NCI-H510A (cell line): ENCODE results near the gene DMD.
"Not testable (repeated sequence)": the region's sequence is repeated elsewhere in the genome, so short reads cannot be mapped to it uniquely, and the experiment has no call there.

Source experiments
- DNase-seq: peaks from one replicate; lab custom pipeline; 2025; lab: John Stamatoyannopoulos, UW

The DMD gene

GRCh38 chrX:32016195-32016594 is 1195.2 kb downstream of the DMD start:
- no peak for DNase-seq

GRCh38 chrX:32010948-32011347 is 1200.4 kb downstream of the DMD start:
- DNase-seq = no peak

DNA sequence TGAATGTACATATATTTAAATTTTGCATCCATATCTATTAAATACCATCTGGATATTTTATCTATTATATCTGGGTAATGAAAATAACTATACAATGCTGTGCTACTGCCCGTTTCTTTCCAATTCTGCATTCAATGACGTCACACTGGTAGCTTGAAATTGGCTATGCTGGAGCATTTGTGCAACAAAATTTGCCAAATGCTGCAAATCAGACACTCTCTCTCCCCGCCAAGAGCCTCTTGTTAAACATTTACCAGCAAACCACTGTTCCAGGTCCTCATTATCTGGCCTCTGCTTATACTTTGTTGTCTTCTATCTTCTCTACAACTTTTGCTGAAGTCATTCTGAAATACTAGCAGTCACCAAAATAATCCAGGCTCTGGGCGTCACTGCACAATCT is 1201.1 kb downstream of the DMD start:
- DNase-seq = no peak

GRCh38 chrX:31993637-31994036 is 1217.7 kb downstream of the DMD start:
- no peak for DNase-seq

GRCh38 chrX:31988975-31989374 is 1222.4 kb downstream of the DMD start:
- DNase-seq = no peak

DNA sequence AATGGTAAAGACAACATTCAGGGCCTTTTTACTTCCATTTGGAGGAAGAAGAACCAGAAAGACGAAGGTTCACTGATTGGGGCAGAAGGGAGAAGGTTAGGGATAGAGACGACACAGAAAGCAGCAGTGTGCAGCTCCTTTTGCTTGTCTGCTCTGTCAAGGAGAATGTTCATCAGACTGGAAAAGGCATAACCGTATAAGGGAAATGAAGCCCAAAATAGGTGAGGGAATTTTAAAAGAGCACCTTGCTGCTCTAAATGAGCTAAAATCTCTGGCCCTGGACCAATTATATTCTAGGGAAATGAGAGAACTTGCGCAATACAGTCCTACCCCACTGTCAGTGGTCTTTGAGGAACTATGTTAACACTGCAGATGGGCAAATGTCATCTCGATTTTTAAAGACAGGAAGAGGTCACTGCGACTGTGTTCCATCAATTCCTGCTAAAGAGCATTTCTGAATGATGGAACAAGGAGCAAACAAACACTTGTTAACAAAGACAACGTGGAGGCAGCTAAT is 1229.7 kb downstream of the DMD start:
- DNase-seq = no peak

DNA sequence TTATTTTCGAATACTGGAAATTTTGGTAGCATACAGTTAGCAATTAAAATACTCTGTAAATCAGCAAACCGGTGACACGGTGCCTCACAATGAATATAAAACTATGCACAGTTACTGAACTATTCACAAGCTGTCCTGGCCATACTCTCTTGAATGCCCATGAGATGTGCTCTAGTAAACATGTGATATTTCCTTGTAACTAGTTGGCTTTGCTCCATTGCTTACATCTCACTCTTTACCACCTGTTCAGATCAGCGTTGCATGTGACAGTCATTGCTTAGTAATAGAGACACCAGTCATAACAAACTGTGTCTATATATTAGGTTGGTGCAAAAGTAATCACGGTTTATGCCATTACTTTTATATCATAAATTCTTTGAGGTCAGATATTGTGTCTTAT is 1241.6 kb downstream of the DMD start:
- DNase-seq = no peak

- no peak for DNase-seq
Measured at GRCh38 chrX:31962256-31962655, 1249.1 kb downstream of the DMD start.

DNA sequence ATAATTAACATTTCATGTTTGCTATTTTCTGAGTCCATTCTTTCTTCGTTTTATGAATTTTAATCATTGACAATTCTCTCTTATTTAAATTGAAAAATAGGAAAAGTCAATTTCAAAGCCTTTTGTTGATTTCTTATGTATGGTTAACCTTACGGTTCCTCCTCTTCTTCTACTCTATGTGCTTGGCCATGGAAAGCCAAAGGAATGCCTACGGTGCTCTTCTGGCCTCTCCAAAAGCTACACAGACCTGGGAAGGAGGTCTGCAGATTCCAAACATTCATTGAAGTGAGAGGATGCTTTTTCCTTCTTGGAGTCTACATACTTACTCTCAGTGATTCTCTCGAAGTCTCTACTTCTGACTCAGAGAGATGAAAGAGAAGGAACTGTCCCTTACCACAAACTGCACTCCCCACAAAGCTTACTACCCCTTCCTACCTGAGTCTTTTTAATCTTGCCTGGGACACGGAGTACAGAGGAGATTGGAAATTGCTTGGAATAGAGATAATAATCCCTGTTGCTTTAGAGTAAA is 1276.4 kb downstream of the DMD start:
- no peak for DNase-seq

- DNase-seq = no peak
Measured at GRCh38 chrX:31934015-31934414, 1277.3 kb downstream of the DMD start.

GRCh38 chrX:31932769-31933168 is 1278.6 kb downstream of the DMD start:
- no peak for DNase-seq

GRCh38 chrX:31932320-31932719 is 1279.0 kb downstream of the DMD start:
- DNase-seq = not testable (repeated sequence)

- DNase-seq = no peak
Measured at GRCh38 chrX:31931225-31931624, 1280.1 kb downstream of the DMD start.

GRCh38 chrX:31929366-31929765 is 1282.0 kb downstream of the DMD start:
- DNase-seq = no peak

- DNase-seq = no peak
Measured at GRCh38 chrX:31921236-31921635, 1290.1 kb downstream of the DMD start.

GRCh38 chrX:31909850-31910572 is 1301.3 kb downstream of the DMD start:
- DNase-seq = no peak

- DNase-seq = no peak
Measured at GRCh38 chrX:31894152-31894551, 1317.2 kb downstream of the DMD start.

GRCh38 chrX:31893525-31893924 is 1317.8 kb downstream of the DMD start:
- DNase-seq = no peak

DNA sequence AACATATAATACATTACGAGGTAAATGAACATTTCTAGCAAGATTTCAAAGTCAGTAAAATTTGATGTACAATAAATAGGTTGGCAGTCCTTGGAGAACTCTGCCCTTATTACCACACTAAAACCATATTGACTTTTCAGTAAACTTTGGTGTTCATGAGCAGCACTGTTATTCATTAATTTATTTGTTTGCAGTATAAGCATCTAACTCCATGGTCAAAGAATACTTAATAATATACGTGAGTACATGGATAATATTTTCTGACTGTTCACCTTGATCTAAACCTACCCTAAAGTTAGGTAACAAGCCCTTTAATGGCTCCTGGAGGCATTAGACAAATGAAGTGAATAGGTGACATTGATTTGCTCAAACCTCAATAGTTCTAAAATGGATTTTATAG is 1322.3 kb downstream of the DMD start:
- no peak for DNase-seq

DNA sequence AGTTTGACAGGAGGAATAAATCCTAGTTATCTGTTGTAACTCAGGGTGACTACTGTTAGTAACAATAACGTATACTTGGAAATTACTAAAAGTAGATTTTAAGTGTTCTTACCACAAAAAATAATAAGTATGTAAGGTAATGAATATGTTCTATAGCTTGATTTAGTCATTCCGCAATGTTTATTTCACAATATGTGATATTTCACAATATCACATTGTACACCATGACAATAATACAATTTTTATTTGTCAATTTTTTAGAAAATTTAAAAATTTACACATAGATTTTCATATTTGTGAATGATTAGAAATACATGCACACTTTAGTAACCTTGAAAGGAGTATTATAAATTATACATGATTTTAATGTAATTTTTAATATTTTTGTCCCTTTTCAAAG is 1326.8 kb downstream of the DMD start:
- DNase-seq = no peak

DNA sequence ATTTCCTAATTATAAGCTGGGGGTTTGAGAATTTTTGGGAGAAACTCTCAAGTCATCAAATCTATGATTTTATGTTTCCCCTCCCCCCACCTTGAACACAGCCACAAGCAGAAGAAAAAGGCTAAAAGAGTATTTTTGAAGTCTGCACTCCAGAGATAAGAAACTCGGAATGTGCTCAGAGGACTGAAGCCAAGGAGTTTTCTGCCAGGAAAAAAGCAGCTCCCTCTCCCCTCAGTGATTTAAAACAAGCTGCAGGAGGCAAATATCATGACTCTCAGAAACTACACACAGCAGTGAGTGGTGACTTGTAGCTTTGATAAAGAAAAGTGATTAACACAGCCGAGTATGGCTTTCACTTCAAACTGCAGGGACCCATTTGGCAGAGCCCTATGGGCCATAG is 1339.3 kb downstream of the DMD start:
- no peak for DNase-seq

- DNase-seq = no peak
Measured at GRCh38 chrX:31870267-31870666, 1341.1 kb downstream of the DMD start.

GRCh38 chrX:31860686-31861085 is 1350.7 kb downstream of the DMD start:
- DNase-seq = no peak

- DNase-seq = no peak
Measured at GRCh38 chrX:31858915-31859314, 1352.4 kb downstream of the DMD start.
